Measurements from ENCODE around the gene CSTPP1. TPM values are rescaled to one million over a fixed set of nuclear protein-coding genes. Genes with fewer than 3 reads are reported as not detected.
"Not testable (repeated sequence)": the region's sequence is repeated elsewhere in the genome, so short reads cannot be mapped to it uniquely, and the experiment has no call there.

CSTPP1 gene
- total and polyA plus RNA-seq, 3 donors from 2014 or later: 39.0 to 70.0 (median 44.9) TPM

DNA sequence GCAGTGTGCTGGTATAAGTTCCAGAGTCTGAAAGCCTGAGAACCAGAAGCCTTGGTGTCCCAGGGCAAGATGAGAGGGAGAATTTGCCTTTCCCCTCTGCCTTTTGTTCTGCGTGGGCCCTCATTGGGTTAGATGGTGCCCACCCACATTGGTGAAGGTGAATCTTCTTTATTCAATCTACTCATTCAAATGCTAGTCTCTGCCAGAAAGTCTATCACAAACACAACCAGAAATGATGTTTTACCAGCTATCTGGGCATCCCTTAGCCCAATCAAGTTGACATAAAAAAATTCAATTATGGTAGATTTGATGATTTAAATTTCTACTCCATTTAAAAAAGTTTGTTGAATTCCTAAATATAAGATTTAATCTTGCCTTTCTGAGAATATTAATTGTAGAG, 22.2 kb downstream of the CSTPP1 start:
- Histone ChIP-seq H3K4me1 (no peaks in the 10 kb centered on the region), H3K27me3 (no peaks in the 10 kb centered on the region), H3K4me3 (no peak overlapping the region), H3K9me3 (no peaks in the 10 kb centered on the region), H3K27ac (no peak overlapping the region), H3K36me3 (ENCODE audit: low read depth, missing control alignments) (no peaks in the 10 kb centered on the region)
- 92 to 100% methylated on average over 1 of the region's 1 CpG for WGBS, 2 donors
- TF ChIP-seq, protein P1, sequence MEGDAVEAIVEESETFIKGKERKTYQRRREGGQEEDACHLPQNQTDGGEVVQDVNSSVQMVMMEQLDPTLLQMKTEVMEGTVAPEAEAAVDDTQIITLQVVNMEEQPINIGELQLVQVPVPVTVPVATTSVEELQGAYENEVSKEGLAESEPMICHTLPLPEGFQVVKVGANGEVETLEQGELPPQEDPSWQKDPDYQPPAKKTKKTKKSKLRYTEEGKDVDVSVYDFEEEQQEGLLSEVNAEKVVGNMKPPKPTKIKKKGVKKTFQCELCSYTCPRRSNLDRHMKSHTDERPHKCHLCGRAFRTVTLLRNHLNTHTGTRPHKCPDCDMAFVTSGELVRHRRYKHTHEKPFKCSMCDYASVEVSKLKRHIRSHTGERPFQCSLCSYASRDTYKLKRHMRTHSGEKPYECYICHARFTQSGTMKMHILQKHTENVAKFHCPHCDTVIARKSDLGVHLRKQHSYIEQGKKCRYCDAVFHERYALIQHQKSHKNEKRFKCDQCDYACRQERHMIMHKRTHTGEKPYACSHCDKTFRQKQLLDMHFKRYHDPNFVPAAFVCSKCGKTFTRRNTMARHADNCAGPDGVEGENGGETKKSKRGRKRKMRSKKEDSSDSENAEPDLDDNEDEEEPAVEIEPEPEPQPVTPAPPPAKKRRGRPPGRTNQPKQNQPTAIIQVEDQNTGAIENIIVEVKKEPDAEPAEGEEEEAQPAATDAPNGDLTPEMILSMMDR (IDR thresholded peaks at IDR 0.05): no peak
- no peak for TF ChIP-seq POLR2A (IDR thresholded peaks at IDR 0.05)
- DNase-seq: no peak
- intact Hi-C loops (cut with DNase I; ENCODE audit: low total_unique reads): no loop called here

DNA sequence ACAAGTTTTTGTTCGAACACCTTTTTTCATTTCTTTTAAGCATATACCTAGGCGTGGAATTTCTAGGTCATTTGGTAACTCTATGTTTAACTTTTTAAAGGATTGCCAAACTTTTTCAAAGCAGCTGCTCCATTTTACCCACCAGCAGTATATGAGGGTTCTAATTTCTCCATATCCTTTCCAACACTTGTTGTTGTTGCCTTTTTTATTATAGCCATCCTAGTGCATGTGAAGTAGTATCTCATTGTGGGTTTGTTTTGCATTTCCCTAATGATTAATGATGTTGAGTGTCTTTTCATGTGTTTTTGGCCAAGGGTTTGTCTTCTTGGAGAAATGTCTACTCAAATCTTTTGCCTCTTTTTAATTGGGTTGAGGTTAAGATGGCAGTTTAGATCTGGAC, 24.5 kb downstream of the CSTPP1 start:
- Histone ChIP-seq H3K27me3 (no peaks in the 10 kb centered on the region), H3K4me3 (no peak overlapping the region), H3K27ac (no peak overlapping the region), H3K9me3 (no peaks in the 10 kb centered on the region), H3K4me1 (no peaks in the 10 kb centered on the region), H3K36me3 (ENCODE audit: low read depth, missing control alignments) (no peaks in the 10 kb centered on the region)
- WGBS, 2 donors: 98% methylated on average over 2 of the region's 2 CpGs
- intact Hi-C loops (cut with DNase I; ENCODE audit: low total_unique reads): no loop called here
- no peak for DNase-seq
- TF ChIP-seq, protein P1 (IDR thresholded peaks at IDR 0.05): no peak
- no peak for TF ChIP-seq POLR2A (IDR thresholded peaks at IDR 0.05)

DNA sequence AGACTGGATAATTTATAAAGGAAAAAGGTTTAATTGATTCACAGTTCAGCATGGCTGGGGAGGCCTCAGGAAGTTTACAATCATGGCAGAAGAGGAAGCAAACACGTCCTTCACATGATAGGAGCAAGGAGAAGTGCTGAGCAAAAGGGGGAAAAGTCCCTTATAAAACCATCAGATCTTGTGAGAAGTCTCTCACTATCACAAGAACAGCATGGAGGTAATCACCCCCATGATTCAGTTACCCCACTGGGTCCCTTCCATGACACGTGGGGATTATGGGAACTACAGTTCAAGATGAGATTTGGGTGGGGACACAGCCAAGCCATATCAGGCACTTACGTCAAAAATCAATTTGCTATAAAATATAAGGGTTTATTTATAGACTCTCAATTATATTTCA, 25.3 kb downstream of the CSTPP1 start:
- intact Hi-C loops (cut with DNase I; ENCODE audit: low total_unique reads); H3K9me3 ChIP-seq; H3K4me3 ChIP-seq; H3K4me1 ChIP-seq; H3K36me3 ChIP-seq (ENCODE audit: low read depth, missing control alignments); H3K27me3 ChIP-seq; H3K27ac ChIP-seq; DNase-seq: not testable (repeated sequence)
- 95 to 96% methylated on average over 3 of the region's 3 CpGs for WGBS, 2 donors

DNA sequence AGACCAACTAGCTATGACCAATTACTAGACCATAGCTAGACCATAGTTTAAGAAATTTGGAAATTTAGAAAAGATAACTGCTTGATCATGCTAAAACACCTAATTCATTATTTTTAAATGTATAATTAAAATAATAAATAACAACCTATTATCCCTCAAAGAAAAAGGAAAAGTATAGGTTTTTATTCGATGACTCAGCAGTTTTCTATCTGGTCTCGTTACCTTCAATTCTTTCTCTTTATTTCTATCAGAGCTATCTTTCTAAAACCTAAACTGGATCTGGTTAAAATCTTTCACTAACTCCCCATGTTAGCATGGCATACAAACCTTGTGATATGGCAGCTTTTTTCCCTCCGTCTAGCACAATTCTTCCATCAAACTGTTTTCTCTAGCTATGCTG, 27.3 kb downstream of the CSTPP1 start:
- intact Hi-C loops (cut with DNase I; ENCODE audit: low total_unique reads): no loop called here
- no peaks in the 10 kb centered on the region for H3K36me3 ChIP-seq (ENCODE audit: low read depth, missing control alignments)
- H3K9me3 ChIP-seq: no peaks in the 10 kb centered on the region
- 68 to 70% methylated on average over 3 of the region's 3 CpGs for WGBS, 2 donors
- no peaks in the 10 kb centered on the region for H3K27me3 ChIP-seq
- no peak for DNase-seq
- TF ChIP-seq, protein P1 (IDR thresholded peaks at IDR 0.05): no peak
- no peak for TF ChIP-seq POLR2A (IDR thresholded peaks at IDR 0.05)
- H3K4me3 ChIP-seq: peak overlapping the region in 1 of 2 donors; percentile 14
- no peak overlapping the region for H3K27ac ChIP-seq
- no peaks in the 10 kb centered on the region for H3K4me1 ChIP-seq

DNA sequence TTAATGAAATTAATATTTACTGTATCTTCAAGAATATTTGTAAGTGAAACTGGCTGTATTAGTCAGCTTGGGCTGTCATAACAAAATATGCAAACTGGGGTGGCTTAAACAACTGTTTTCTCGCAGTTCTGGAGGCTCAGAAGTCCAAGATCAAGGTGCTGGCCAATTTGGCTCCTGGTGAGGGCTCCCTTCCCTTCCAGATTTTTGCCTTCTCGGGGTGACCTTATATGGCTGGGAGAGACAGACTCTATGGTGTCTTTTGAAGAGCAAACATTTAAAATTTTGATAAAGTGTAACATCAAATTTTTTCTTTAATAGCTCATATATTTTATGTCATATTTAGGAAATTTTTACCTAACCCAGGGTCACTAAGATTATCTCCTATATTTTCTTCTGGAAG, 30.2 kb downstream of the CSTPP1 start:
- no peak overlapping the region for H3K27ac ChIP-seq
- intact Hi-C loops (cut with DNase I; ENCODE audit: low total_unique reads): no loop called here
- no peaks in the 10 kb centered on the region for H3K36me3 ChIP-seq (ENCODE audit: low read depth, missing control alignments)
- H3K9me3 ChIP-seq: no peaks in the 10 kb centered on the region
- TF ChIP-seq, protein P1 (IDR thresholded peaks at IDR 0.05): no peak
- TF ChIP-seq POLR2A (IDR thresholded peaks at IDR 0.05): no peak
- H3K4me1 ChIP-seq: no peaks in the 10 kb centered on the region
- WGBS, 2 donors: 56 to 77% methylated on average over 2 of the region's 2 CpGs
- DNase-seq: no peak
- no peak overlapping the region for H3K4me3 ChIP-seq
- H3K27me3 ChIP-seq: no peaks in the 10 kb centered on the region
